Stimulated activated CD4-positive, alpha-beta T cell treated with anti-CD3 and anti-CD28 coated beads, Interleukin-2, amount 100 ng/mL, for 4 hours (primary cell): ENCODE measurements around the gene SPAG16.

Experiments used
- DNase-seq: peaks from one replicate; pipeline ENCODE4 v3.0.0-alpha.2; 2020; ENCODE audit warnings: low read depth

The SPAG16 gene

DNA sequence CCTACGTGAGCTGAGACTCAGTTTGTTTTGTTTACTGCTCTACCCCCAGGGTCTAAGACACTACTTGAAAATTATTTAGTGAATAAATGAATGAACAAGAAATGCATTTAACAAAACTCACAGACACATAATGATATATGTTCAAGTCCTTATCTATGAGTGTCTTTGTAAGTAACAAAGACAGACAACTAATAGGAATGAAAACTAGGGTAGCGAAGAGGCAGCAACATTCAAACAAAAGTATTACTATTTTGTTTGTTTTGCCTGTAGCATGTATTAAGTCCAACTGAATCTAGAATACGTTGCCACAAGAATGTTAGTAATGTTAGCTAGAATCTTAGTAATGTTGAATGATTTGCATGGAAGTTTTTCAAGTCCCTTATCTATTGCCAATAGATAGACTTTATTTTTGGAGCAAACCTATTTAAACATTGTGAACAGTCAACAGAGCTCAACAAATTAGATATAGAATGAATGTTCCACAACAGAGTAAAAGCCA is 981.8 kb downstream of the SPAG16 start:
- DNase-seq = no peak

DNA sequence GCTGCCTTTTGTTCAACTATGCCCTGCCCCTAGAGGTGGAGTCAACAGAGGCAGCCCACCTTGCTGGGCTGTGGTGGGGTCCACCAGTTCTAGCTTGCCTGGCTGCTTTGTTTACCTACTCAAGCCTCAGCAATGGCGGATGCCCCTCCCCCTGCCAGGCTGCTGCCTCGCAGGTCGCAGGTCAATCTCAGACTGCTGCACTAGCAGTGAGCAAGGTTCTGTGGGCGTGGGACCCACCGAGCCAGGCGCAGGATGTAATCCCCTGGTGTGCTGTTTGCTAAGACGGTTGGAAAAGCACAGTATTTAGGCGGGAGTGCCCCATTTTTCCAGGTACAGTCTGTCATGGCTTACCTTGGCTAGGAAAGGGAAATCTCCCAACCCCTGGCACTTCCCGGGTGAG is 993.6 kb downstream of the SPAG16 start:
- no peak for DNase-seq

DNA sequence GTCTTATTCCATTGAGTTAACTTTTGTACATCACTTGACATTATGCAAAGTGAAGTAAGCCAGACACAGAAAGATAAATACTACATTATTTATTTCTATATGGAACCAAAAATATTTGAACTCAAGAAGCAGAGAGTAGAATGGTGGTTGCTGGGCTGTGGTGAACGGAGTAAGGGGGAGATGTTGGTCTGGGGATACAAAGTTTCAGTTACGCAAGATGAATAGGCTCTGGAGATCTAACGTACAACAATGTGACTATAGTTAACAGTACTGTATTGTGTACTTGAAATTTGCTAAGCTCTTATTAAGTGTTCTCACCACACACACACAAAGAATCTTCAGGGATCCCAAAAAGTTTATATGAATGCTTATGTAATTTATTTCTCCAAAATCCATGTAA is 1001.7 kb downstream of the SPAG16 start:
- no peak for DNase-seq

DNA sequence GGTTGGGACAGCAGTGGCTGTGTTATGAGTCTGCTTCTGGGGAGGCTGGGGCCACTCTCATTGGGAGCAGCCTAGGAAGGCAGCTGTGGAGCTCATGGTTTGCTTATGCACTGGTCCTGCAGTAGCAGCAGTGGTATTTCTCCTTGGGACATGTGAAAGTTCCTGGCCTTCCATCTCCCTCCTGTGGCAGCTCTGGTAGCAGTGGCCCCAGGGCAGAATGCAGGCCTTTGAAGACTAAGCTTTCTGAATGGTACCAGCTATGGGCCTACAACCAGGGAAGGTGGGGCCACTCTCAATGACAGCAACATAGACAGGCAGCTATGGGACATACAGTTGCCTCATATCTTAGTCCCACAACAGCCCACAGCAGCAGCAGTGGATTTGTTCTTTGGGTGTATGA is 1009.3 kb downstream of the SPAG16 start:
- DNase-seq = no peak

DNA sequence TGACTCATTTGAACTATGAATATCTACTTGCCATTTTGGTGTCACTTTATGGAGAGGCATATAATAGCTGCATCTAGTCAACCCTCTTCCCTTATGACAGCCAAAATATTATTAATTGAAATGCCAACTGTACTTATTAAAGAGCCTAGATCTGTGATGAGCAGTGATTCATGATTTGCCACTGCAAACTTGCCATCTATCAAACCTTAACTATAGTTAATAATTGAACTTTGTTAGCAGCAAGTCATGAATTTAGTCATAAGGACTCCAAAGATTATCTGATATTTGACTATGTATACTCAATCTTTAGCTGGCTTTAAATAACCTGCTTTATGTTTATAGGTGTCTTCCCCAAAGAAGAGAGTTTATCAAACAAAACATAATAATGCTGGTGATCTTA is 1010.2 kb downstream of the SPAG16 start:
- DNase-seq = no peak

DNA sequence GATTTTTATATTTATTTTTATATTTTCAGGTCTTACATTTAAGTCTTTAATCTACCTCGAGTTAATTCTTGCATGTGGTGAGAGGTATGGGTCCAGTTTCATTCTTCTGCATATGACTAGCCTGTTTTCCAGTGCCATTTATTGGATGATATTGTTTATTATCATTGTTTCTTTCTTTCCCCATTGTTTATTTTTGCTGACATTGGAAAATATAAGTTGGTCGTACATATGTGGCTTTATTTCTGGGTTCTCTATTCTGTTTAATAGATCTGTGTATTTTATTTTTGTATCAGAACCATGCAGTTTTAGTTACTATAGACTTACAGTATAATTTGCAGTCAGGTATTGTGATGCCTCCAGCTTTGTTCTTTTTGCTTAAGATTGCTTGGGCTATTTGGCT is 1013.2 kb downstream of the SPAG16 start:
- no peak for DNase-seq

DNA sequence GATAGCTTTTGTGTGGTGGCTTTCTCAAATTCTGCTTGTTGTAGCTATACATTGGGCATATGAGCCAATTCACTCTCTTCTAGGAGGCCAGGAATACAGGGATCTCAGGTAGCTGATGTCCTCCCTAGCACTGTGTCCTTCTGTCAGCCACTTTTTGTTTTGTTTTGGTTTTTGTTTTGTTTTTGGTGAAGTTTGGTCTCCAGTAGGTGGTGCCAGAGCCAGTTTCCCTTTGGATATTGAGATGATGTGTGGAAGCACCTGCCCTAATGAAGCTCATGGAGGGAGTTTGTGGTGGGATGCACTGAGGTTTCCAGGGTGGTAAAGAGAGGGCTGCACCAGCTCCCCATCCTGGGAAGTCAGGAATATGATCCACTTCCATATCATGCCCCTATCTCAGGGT is 1026.1 kb downstream of the SPAG16 start:
- DNase-seq = no peak

DNA sequence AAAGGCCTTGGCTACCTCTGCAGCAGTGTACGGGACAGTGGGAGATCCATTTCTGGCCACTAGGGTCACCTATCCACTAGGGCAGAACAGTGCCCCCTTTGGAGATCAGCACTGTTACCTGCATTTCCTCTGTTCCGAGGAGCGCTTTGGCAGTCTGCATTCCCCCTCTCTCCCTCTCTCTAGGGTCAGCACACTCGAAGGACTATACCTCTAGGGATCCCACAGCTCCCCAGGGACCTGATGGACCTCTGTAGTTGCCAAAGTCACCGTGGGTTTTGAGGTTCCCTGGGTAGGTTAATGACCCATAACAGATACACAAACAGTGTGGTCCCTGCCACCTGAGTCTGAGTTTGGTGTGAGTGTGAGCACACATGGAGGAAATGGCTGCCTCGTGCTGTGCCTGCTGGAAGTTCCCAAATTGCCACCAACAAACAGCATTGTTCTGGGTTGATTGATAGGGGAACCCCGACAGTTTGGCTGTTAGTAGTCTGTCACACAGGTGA is 1026.8 kb downstream of the SPAG16 start:
- no peak for DNase-seq

DNA sequence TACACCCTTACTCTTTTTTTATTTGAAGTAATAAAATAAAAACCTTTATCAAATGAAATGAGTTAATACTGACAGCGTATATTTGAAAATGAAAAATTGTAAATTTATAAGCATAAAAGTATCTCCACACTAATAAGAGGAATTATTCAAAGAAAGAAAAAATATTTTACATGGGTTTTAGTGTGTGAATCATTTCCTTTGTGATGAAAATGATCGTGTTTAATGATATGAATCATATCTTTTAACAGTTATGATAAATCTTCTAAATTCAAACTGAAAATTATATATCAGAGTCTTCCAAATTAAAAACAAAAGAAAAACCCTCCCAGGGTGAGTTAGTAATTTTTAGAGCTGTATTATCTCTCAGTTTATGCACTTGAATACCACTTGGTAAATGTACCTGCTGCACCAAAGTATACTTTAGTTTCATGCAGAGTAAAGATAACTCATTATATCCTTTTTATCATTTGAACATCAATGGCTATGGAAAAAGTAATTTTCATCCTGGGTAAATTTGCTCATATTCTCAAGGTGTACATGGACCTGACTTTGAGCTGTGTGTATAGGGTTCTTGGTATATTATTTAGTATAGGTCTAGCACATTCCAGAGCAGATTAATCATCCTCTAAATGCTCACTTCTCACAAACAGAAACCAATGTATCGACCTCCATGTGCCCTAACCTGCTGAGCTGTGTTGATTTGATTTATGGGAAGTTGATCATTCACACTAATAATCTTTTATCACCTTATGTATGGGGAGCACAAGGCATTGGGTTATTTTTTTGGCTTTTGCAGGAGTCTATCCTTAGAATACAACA is 1027.9 kb downstream of the SPAG16 start:
- no peak for DNase-seq

DNA sequence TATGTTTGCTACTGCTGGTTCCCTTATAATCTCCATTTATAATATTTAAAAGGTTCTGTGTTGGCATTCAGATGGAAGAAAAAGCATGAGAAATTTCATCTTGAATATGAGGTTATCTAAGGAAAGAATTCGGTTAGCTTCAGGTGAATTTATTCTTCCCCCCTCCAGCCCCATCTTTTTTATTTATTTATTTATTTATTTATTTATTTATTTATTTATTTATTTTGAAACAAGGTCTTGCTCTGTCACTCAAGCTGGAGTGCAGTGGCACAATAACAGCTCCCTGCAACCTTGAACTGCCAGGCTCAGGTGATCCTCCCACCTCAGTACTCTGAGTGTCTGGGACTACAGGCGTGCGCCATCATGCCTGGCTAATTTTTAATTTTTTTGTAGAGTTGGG is 1031.1 kb downstream of the SPAG16 start:
- no peak for DNase-seq

DNA sequence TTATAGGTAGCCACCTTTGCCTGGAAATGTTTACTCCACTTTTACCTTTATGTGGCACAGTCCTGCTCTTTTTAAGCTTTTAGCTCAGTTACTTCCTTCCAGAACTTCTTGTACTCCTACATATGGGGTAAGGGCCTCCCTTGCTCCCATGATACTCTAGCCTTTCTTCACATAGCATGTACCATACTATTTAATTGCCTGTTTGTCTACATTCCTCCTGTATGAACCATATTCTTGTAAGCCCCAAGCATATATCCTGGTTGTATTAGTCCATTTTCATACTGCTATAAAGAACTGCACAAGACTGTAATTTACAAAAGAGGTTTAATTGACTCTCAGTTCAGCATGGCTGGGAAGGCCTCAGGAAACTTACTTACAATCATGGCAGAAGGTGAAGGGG is 1035.9 kb downstream of the SPAG16 start:
- no peak for DNase-seq

DNA sequence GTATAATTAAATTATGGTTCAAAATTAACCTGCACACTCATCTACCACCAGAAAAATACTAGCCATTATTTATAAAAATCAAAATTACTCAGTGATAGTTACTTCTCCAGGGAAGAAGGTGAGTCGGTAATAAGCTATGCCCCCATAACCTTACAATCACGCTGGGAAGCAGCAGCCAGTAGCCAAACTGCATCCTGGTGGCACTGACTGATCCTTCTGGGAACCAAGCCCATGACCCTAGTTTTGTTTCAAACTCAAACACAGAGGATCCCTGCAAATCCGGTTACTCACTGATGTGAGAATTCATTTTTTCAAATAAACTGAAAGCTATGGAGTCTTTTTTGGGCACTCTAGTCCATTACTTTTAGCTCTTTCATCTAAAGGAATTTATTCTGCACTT is 1038.4 kb downstream of the SPAG16 start:
- DNase-seq = no peak

DNA sequence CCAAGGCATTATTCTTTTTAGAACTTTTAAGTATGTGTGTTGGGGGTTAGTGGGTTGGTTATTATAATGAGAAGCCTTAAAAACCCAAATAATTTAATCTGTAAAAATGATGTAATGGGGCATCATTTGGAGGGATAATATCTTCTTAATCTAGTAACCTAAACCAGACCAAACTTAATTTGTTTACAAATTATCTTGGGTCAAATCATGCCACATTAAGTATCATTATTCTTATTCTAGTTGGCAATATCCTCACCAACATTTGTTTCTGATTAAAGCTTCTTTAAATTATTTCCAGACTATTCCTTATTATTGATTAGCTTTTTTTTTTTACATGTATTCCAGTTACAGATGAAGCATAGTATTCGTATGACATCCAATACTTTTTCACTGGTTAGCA is 1041.1 kb downstream of the SPAG16 start:
- no peak for DNase-seq

DNA sequence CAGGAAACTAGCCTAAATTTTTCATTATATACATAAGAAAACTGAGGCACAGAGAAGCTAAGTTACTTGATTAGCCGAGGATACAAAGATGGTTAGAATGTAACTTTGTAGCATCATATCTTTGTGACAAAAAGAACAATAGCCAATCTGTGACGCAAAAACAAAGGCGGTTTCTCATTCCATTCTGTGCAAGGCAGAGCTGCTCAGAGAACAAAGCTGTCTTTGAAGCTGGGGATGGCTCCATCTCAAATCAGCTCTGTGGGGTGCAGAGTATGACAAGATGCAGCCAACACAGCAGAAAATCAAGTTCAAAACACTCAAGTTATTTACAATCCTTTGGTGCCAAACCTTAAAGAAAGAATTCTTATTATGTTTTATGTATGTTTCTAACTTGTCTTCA is 1044.7 kb downstream of the SPAG16 start:
- DNase-seq = no peak

DNA sequence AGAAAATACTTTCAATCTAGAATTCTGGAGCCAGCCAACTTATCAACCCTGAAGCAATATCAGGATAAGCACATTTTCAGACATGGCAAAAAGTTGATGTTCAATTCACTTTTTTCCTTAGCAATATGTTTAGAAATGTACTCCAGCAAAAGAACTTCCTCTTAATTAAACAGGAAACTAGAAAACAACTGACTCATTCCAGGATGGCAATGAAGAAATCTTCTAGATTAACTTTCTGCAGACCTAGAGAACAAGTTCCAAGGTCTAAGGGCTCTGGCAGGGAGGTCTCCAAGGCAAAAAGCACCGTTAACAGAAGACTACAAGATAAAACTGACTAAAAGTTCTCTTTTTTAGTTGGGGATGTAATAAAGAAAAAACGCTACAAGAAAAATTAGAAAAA is 1057.4 kb downstream of the SPAG16 start:
- no peak for DNase-seq

DNA sequence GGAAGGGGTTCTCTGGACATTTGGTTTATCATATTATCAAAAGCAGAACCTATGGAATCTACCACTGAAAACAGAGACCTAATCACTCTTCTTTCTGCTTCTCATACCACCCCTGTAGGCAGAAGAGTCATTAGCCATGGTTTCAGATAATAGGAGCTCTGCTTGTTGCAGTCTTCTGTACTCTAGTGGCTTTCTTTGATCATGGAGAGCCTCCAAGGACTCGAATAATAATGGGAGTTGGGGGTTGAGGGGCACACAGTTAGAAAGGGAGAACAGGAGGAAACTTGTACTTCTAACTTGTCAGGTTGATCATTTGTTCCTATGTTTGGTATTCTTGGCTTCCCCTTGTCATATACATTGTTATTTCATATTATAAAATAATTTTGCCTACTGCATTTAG is 1074.2 kb downstream of the SPAG16 start:
- DNase-seq = no peak

DNA sequence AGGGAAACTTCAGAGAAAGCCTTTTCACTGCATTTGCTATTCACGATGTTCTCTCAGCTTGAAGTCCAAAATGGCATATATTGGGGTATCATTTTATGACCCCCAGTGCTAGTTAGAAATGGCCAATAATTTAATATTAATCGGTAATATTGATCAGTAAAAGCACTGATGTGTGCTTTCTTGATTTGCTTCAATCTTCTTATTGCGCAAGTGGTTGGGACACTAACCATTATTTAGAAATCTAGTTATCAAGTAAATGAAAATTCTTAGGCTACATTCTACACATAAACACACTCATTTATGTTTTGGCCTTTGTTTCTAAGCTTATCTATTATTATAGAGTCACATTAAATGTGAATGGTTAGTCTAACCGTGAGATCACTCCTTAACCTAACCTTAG is 1076.9 kb downstream of the SPAG16 start:
- no peak for DNase-seq

DNA sequence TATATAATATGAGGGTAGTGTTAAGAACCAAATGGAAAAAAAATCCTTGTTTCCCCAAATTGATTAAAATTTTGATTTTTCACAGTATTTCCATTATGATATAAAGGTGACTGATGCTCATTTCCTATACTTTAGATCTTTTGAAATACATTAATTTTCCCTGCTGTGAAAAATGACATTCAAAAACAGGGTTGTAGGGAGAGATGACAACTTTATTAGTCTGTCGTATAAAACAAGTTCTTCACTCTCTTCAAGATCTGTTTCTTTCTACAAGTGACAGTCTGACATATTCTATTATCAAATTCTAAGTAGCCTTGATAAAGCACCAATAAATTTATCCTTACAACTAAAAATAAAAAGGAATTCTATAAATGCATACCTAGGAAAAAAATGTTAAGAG is 1081.3 kb downstream of the SPAG16 start:
- DNase-seq = no peak

DNA sequence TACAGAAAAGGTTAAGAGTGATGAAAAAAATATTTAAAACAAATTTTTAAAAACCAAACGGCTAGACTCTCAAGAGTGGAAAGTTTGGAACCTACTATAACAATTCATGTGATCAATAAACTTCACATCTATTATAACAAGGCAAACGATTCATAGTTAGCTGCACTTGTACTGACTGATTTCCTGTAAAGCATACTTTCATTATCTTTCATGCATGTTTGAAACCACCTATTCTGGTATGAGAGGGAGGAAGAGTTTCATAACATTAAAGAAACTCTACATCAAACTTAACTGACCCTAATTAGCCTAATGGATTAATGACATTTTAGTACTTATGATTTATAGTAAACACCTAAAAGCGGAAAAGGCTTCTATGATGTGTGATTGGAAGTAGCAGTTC is 1082.9 kb downstream of the SPAG16 start:
- no peak for DNase-seq

DNA sequence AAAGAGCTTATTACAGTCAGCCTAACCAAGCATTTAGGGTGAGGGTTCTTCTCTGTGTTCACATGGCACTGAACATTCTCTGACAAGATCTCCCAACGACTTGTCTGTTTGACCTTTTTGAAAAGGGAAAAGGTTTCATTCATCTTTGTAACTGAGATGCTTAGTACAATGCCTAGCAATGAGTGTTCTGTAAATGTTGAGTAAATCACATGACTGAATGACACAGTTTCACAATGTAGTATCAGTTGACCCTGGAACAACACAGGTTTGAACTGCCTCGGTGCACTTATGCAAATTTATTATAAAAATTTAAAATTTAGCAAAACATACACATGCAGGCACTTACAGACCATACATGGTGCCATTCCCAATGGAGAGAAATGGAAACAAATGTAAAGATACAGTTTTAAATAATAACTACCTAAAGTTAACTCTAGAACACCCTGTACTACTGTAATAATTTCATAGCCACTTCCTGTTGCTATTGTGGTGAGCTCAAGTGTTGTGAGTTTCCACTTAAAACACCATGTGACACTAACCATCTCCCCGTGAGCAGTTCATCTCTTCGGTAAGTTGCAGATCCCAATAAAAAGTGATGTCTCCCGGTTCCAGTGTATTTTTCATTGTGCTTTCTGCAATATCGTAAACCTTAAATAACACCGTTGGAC is 1092.5 kb downstream of the SPAG16 start:
- DNase-seq = no peak

DNA sequence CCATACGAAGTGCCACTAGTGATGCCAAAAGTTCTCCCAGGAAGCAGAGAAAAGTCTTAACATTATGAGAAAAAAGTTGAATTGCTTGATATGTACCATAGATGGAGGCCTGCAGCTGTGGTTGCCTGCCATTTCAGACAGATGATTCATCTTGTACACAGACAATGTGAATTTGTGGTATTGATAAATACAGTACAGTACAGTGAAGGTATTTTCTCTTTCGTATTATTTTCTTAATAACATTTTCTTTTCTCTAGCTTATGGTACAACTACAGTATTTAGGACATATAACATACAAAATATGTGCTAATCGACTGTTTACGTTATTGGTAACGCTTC is 1093.0 kb downstream of the SPAG16 start:
- DNase-seq = no peak

DNA sequence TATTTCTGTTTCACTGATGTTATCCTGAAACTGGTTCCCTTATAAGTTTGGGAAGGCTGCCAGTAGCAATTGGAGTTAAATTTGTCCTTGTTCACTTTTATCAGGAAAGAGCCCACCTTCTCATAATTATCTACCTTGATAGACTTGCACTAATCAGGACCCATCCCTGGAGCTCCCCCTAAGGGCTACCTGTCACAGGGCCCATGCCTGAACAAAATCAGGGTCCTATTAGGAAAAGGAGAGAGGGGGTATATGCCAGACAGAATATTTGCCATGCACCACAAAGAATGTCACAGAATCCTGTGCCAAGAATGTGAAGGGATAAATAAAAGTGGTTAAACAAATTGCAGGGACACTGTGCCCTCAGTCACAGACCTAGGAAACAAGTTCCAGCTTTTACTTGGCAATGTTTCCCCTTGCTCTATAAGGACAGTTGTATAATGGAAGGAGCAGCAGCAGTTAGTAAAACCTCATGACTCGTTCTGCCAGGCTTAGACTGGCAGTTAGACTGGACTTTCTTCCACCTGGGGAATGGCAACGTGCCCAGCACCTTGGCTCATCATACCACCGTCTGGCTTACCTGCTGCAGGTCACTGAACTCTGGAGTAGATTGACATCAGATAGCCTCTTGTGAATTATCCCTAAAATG is 1094.3 kb downstream of the SPAG16 start:
- no peak for DNase-seq

DNA sequence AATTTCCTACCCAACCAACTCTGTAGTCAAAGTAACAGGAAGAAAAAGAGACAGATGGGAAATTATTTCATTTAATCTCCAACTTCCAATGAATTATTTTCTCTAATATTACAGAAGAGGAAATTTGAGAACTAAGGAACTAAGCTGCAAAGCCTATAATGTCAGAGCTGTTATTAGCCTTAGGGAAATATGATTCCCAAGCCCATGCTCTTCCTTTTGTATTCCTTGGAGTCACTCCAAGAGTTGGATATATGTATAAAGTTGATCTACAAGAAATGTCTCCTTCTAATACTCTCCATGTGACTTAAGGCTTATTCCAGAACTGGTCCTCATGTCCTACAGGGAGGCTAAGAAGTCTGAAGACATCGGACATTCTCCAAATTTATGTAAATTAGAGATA is 1095.0 kb downstream of the SPAG16 start:
- no peak for DNase-seq
